HG03196 (cell line): ENCODE data around the gene PPM1J.
"Not testable (repeated sequence)": the region's sequence is repeated elsewhere in the genome, so short reads cannot be mapped to it uniquely, and the experiment has no call there.

Experiments
- ATAC-seq: cut with Tn5 transposase; IDR thresholded peaks from one replicate; pipeline ENCODE4 v1.9.1; 2021; ENCODE audit not compliant: unreplicated experiment

Gene PPM1J

GRCh38 chr1:112715264-112716053 is at the start of gene PPM1J:
TSS of gene PPM1J (minus strand) at chr1:112715332. CDS start at chr1:112715301, 31 bp downstream.
- ATAC-seq, result peak; percentile 80

- ATAC-seq, result no peak
Measured at GRCh38 chr1:112762541-112763500, 47.7 kb upstream of the PPM1J start.

- ATAC-seq, result no peak
Measured at GRCh38 chr1:112761714-112762480, 46.8 kb upstream of the PPM1J start.

GRCh38 chr1:112759228-112759627 is 44.1 kb upstream of the PPM1J start:
- ATAC-seq, result no peak

GRCh38 chr1:112754116-112754628 is 39.0 kb upstream of the PPM1J start:
- no peak for ATAC-seq

GRCh38 chr1:112748396-112748795 is 33.3 kb upstream of the PPM1J start:
- no peak for ATAC-seq

GRCh38 chr1:112744009-112744578 is 29.0 kb upstream of the PPM1J start:
- ATAC-seq, result no peak

- no peak for ATAC-seq
Measured at GRCh38 chr1:112743174-112744008, 28.3 kb upstream of the PPM1J start.

- no peak for ATAC-seq
Measured at GRCh38 chr1:112737573-112737972, 22.4 kb upstream of the PPM1J start.

GRCh38 chr1:112735752-112736151 is 20.6 kb upstream of the PPM1J start:
- no peak for ATAC-seq

- no peak for ATAC-seq
Measured at GRCh38 chr1:112731451-112731850, 16.3 kb upstream of the PPM1J start.

GRCh38 chr1:112729909-112730308 is 14.8 kb upstream of the PPM1J start:
- ATAC-seq, result no peak

- not testable (repeated sequence) for ATAC-seq
Measured at GRCh38 chr1:112729011-112729410, 13.9 kb upstream of the PPM1J start.

GRCh38 chr1:112728306-112728971 is 13.3 kb upstream of the PPM1J start:
- not testable (repeated sequence) for ATAC-seq

- no peak for ATAC-seq
Measured at GRCh38 chr1:112727716-112728115, 12.6 kb upstream of the PPM1J start.

GRCh38 chr1:112724240-112724639 is 9.1 kb upstream of the PPM1J start:
- not testable (repeated sequence) for ATAC-seq

- no peak for ATAC-seq
Measured at GRCh38 chr1:112723511-112723839, 8.3 kb upstream of the PPM1J start.

GRCh38 chr1:112722601-112723510 is 7.7 kb upstream of the PPM1J start:
- ATAC-seq, result no peak
